ENCODE results near the gene CNTN4. TPM values are rescaled to one million over a fixed set of nuclear protein-coding genes. Genes with fewer than 3 reads are reported as not detected.

The CNTN4 gene
- total and polyA plus RNA-seq, 8 donors = 2.5 to 10.8 (median 5.1) TPM

DNA sequence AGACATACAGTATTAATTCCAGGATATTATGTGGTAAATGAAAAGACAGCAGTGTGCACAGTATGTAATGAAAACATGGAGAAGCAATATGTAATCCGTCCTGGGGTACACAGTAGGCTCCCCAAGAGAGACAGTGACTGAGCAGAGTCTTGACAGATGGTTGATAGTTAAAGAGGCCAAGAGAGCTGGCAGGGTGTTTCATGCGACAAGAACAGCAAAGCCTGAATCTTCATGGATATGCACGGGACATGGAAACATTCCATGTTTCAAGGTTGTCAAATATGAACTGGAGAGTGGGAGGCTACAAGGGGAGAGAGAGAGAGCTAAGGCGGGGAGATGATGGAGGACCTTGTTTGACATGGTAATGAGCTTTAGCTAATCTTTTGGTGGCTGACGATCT is 673.1 kb downstream of the CNTN4 start:
- Histone ChIP-seq H3K4me3 (no peak overlapping the region), H3K27me3 (no peaks in the 10 kb centered on the region), H3K27ac (no peak overlapping the region), H3K36me3 (no peaks in the 10 kb centered on the region), H3K4me1 (no peaks in the 10 kb centered on the region), H3K9me3 (no peaks in the 10 kb centered on the region)
- intact Hi-C loops (cut with DNase I) = no loop called here
- TF ChIP-seq, protein P1, sequence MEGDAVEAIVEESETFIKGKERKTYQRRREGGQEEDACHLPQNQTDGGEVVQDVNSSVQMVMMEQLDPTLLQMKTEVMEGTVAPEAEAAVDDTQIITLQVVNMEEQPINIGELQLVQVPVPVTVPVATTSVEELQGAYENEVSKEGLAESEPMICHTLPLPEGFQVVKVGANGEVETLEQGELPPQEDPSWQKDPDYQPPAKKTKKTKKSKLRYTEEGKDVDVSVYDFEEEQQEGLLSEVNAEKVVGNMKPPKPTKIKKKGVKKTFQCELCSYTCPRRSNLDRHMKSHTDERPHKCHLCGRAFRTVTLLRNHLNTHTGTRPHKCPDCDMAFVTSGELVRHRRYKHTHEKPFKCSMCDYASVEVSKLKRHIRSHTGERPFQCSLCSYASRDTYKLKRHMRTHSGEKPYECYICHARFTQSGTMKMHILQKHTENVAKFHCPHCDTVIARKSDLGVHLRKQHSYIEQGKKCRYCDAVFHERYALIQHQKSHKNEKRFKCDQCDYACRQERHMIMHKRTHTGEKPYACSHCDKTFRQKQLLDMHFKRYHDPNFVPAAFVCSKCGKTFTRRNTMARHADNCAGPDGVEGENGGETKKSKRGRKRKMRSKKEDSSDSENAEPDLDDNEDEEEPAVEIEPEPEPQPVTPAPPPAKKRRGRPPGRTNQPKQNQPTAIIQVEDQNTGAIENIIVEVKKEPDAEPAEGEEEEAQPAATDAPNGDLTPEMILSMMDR (IDR thresholded peaks at IDR 0.05) = no peak
- ATAC-seq (no peak), FAIRE-seq (no peak), DNase-seq (no peak)
- WGBS, 2 donors = 51 to 66% methylated on average over 5 of the region's 5 CpGs

DNA sequence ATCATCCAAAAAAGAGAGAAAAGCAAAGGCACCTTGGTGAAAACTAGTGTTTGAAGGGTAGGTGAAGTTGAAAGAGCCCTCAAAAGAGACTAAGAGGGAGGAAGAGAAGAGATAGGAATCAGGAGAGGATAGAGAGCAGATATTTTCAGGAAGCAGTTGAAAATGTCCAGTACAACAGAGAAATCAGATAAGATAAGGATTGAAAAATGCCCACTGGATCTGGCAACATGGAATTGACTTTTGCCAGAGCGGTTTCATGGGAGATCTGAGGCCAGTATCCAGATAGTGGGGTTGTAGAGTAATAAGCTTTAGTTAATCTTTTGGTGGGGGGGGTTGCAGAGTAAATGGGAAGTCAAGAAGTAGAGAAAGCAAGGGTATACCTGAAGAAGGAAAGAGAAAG is 674.1 kb downstream of the CNTN4 start:
- FAIRE-seq (no peak), DNase-seq (no peak), ATAC-seq (no peak)
- Histone ChIP-seq H3K4me3 (no peak overlapping the region), H3K27ac (no peak overlapping the region), H3K27me3 (no peaks in the 10 kb centered on the region), H3K36me3 (no peaks in the 10 kb centered on the region), H3K9me3 (no peaks in the 10 kb centered on the region), H3K4me1 (no peaks in the 10 kb centered on the region)
- WGBS, 2 donors = 28 to 35% methylated on average over 1 of the region's 1 CpG
- TF ChIP-seq, protein P1 (IDR thresholded peaks at IDR 0.05) = no peak
- intact Hi-C loops (cut with DNase I) = no loop called here

DNA sequence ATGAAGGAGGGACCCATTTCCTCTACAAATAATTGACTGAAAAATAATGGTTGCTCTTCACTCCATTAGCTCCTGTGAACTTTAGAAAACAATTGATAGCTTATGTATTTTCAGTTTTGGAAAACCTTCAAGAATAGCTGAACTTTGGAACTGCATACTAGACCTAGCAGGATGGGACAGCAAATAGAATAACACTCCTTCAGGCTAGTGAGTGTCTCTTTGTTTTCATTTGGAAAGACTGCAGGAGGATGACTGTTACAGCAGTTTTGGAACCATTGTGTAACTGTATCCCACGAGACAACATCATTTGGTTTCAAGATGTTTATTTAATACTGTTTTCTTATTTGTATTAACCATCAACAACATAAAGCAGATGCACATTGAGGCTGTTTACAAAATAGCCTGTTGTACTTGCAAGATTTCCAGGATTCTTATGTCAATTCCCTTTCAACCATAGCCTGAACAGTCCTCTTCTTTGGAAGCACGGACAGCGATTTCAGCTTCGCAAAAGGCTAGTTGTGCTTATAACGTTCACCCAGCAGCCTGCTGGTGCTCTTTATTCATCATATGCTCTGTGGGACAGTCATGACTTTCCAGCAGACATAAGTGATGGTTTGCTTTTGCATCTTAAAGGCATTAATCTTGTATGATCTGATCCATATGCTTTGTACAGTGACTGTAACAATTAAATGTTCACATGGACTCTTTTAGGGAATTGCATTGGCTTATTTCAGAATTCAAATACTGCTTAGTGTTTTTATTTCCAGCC is 676.0 kb downstream of the CNTN4 start:
- no peaks in the 10 kb centered on the region for H3K9me3 ChIP-seq
- no peak overlapping the region for H3K27ac ChIP-seq
- H3K27me3 ChIP-seq = no peaks in the 10 kb centered on the region
- H3K36me3 ChIP-seq = no peaks in the 10 kb centered on the region
- intact Hi-C loops (cut with DNase I) = no loop called here
- FAIRE-seq (no peak), DNase-seq (no peak), ATAC-seq (no peak)
- 64 to 69% methylated on average over 5 of the region's 5 CpGs for WGBS, 2 donors
- H3K4me3 ChIP-seq = no peak overlapping the region
- TF ChIP-seq, protein P1 (IDR thresholded peaks at IDR 0.05) = no peak
- H3K4me1 ChIP-seq = no peaks in the 10 kb centered on the region

DNA sequence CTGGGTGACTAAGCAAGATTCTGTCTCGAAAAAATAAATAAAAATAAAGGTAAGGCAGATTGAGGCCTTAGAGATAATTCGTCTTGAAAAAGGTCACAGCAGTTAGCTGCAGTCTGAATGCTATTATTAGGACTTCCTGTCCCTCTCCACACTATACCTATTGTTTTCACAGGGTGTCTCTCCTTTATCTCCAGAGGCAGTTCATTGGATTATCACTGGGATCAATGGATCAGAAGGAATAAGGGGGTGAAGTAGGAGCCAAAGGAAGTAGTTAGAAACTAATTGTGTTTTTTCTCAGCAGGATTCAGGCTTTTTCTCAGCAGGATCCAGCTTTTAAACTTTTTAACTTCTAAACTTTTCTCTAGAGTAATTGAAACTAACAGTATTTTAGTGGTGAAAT is 684.6 kb downstream of the CNTN4 start:
- Histone ChIP-seq H3K4me1 (no peaks in the 10 kb centered on the region), H3K36me3 (no peaks in the 10 kb centered on the region), H3K27me3 (no peaks in the 10 kb centered on the region), H3K9me3 (no peaks in the 10 kb centered on the region), H3K27ac (no peak overlapping the region), H3K4me3 (no peak overlapping the region)
- no peak for DNase-seq
- intact Hi-C loops (cut with DNase I) = no loop called here
- FAIRE-seq = no peak
- ATAC-seq = no peak
- TF ChIP-seq, protein P1 (IDR thresholded peaks at IDR 0.05) = no peak
- 29 to 42% methylated on average over 2 of the region's 2 CpGs for WGBS, 2 donors

DNA sequence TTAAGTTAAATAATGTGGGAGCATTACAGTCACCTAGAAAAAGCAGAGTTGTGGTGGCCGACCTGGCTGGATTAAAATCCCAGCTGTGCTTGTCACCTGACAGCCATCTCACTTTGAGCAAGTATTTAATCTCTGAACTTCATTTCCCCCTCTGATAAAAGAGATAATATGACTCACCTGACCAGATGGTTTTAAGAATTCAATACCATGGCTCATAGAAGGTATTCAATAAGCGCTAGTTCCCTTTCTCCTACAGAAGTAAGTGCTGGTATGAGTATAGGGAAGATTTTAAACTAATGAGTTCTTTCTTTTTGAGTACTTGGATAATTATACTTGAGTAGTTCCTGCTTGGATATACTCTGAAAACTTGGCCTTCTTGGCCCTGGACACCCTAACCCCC is 686.0 kb downstream of the CNTN4 start:
- WGBS, 2 donors = 68 to 74% methylated on average over 2 of the region's 2 CpGs
- Histone ChIP-seq H3K4me1 (no peaks in the 10 kb centered on the region), H3K27ac (no peak overlapping the region), H3K36me3 (no peaks in the 10 kb centered on the region), H3K9me3 (no peaks in the 10 kb centered on the region), H3K4me3 (no peak overlapping the region), H3K27me3 (no peaks in the 10 kb centered on the region)
- intact Hi-C loops (cut with DNase I) = no loop called here
- TF ChIP-seq, protein P1 (IDR thresholded peaks at IDR 0.05) = no peak
- DNase-seq (no peak), ATAC-seq (no peak), FAIRE-seq (no peak)
